H1 (cell line): Measurements from ENCODE around the gene P2RY14. TPM values are rescaled to one million over a fixed set of nuclear protein-coding genes. Genes with fewer than 3 reads are reported as not detected.

Source experiments
- CTCF ChIA-PET: fragments of 300-600 bp; sonication (Branson Sonifier 250); formaldehyde crosslinking; loops from one replicate; lab custom pipeline; 2021; ENCODE audit not compliant: partially characterized antibody; lab: Charles Lee
- POLR2A ChIA-PET: fragments of 300-600 bp; sonication (Branson Sonifier 250); formaldehyde crosslinking; loops from one replicate; lab custom pipeline; 2021; ENCODE audit warnings: inconsistent platforms; ENCODE audit not compliant: partially characterized antibody; lab: Charles Lee
- DNase-seq, 2 experiments: peaks; one replicate each; pipeline versions ENCODE4 v3.0.0 to v3.0.0-alpha.2; 2010 to 2022; ENCODE audit warnings: low spot score in 2 of 2, low read depth in 1 of 2, mixed read lengths in 1 of 2
- FAIRE-seq: peaks from 2 replicates; lab custom pipeline; 2011; peaks lifted over from hg19 to GRCh38; lab: Jason Lieb, UNC
- H2AFZ ChIP-seq: 2 replicates; pipeline ENCODE4 v1.8.1; 2012; ENCODE audit warnings: low read length, inconsistent platforms
- H2AK5ac ChIP-seq: 2 replicates; pipeline ENCODE4 v1.6.1; 2013; ENCODE audit warnings: low read depth, low read length
- H2BK120ac ChIP-seq: replicated peaks from 2 replicates; pipeline ENCODE3; 2013; ENCODE audit warnings: low read depth, low read length, inconsistent platforms
- H2BK12ac ChIP-seq: 2 replicates; pipeline ENCODE4 v1.6.1; 2013; ENCODE audit warnings: low read depth, low read length
- H2BK15ac ChIP-seq: 2 replicates; pipeline ENCODE4 v1.6.1; 2013; ENCODE audit warnings: low read length
- H2BK20ac ChIP-seq: 2 replicates; pipeline ENCODE4 v1.6.1; 2013; ENCODE audit warnings: low read length
- H2BK5ac ChIP-seq: 2 replicates; pipeline ENCODE4 v1.6.1; 2013; ENCODE audit warnings: low read depth, low read length
- H3K14ac ChIP-seq: 2 replicates; pipeline ENCODE4 v1.6.1; 2013; ENCODE audit warnings: inconsistent platforms; ENCODE audit not compliant: insufficient read length
- H3K18ac ChIP-seq: 2 replicates; pipeline ENCODE4 v1.6.1; 2013; ENCODE audit warnings: low read length; ENCODE audit errors: extremely low read depth
- H3K23ac ChIP-seq: 2 replicates; pipeline ENCODE4 v1.6.1; 2013; ENCODE audit warnings: inconsistent platforms; ENCODE audit not compliant: insufficient read length
- H3K23me2 ChIP-seq: 2 replicates; pipeline ENCODE4 v1.6.1; 2013; ENCODE audit warnings: low read depth, low read length
- H3K27ac ChIP-seq: 2 replicates; pipeline ENCODE4 v1.6.1; 2011; ENCODE audit warnings: low read depth, low read length, inconsistent platforms
- H3K27me3 ChIP-seq, 4 experiments: replicated peaks in 1 of 4; 1 replicate in 1 of 4; 2 replicates in 3 of 4; pipeline versions ENCODE4 v1.6.1 to v1.8.1; 2011 to 2013; ENCODE audit warnings: low read length in 3 of 4, mild to moderate bottlenecking in 3 of 4, inconsistent platforms in 2 of 4, mixed read lengths in 2 of 4, moderate library complexity in 1 of 4; ENCODE audit not compliant: control insufficient read depth in 3 of 4, insufficient read depth in 3 of 4; ENCODE audit errors: extremely low read depth in 1 of 4
- H3K36me3 ChIP-seq, 4 experiments: 2 replicates each; pipeline versions ENCODE4 v1.6.1 to v1.8.1; 2011 to 2013; ENCODE audit warnings: mild to moderate bottlenecking in 4 of 4, low read length in 3 of 4, moderate library complexity in 2 of 4, control low read depth in 1 of 4, inconsistent platforms in 1 of 4; ENCODE audit not compliant: insufficient read depth in 4 of 4, control insufficient read depth in 2 of 4
- H3K4ac ChIP-seq: replicated peaks from 2 replicates; pipeline ENCODE3; 2013; ENCODE audit warnings: low read length, low read depth, mixed read lengths, inconsistent platforms; ENCODE audit not compliant: insufficient read length
- H3K4me1 ChIP-seq, 4 experiments: replicated peaks in 1 of 4; 1 replicate in 1 of 4; 2 replicates in 3 of 4; pipeline versions ENCODE4 v1.6.1 to v1.8.1; 2011 to 2013; ENCODE audit warnings: low read length in 3 of 4, inconsistent platforms in 2 of 4, mixed read lengths in 1 of 4; ENCODE audit not compliant: insufficient read depth in 4 of 4, control insufficient read depth in 3 of 4
- H3K4me2 ChIP-seq, 2 experiments: 2 replicates each; pipeline versions ENCODE4 v1.6.1 to v1.8.1; 2011 to 2013; ENCODE audit warnings: low read depth in 2 of 2, low read length in 2 of 2, control low read depth in 1 of 2, inconsistent platforms in 1 of 2, mild to moderate bottlenecking in 1 of 2; ENCODE audit not compliant: insufficient read depth in 1 of 2
- H3K4me3 ChIP-seq, 4 experiments: fragments of 200-600, 300-600 bp in 1 of 4; sonication (generic), shearing (Covaris generic), sonication (Bioruptor Twin) in 1 of 4; 2 replicates each; pipeline versions ENCODE4 v1.5.1 to v1.8.1; 2011 to 2016; ENCODE audit warnings: low read length in 4 of 4, low read depth in 3 of 4, control low read depth in 2 of 4, inconsistent platforms in 2 of 4, mild to moderate bottlenecking in 2 of 4, mixed read lengths in 1 of 4, moderate library complexity in 1 of 4; ENCODE audit not compliant: insufficient read depth in 2 of 4; ENCODE audit errors: extremely low read depth in 1 of 4
- H3K56ac ChIP-seq: replicated peaks from 2 replicates; pipeline ENCODE3; 2013; ENCODE audit warnings: low read depth, mild to moderate bottlenecking, mixed read lengths, low read length, inconsistent platforms; ENCODE audit not compliant: insufficient read length
- H3K79me1 ChIP-seq: 2 replicates; pipeline ENCODE4 v1.6.1; 2013; ENCODE audit warnings: low read depth, low read length, control low read depth
- H3K79me2 ChIP-seq, 2 experiments: 2 replicates each; pipeline versions ENCODE4 v1.6.1 to v1.8.1; 2012 to 2013; ENCODE audit warnings: low read length in 2 of 2, mild to moderate bottlenecking in 2 of 2, inconsistent platforms in 1 of 2; ENCODE audit not compliant: insufficient read depth in 2 of 2, control insufficient read depth in 1 of 2
- H3K9ac ChIP-seq, 4 experiments: replicated peaks in 1 of 4; 1 replicate in 1 of 4; 2 replicates in 3 of 4; pipeline versions ENCODE4 v1.6.1 to v1.8.1; 2011 to 2013; ENCODE audit warnings: low read depth in 3 of 4, low read length in 3 of 4, control low read depth in 2 of 4, mild to moderate bottlenecking in 2 of 4, moderate library complexity in 2 of 4, inconsistent platforms in 1 of 4; ENCODE audit errors: extremely low read depth in 1 of 4
- H3K9me3 ChIP-seq, 2 experiments: 2 replicates each; pipeline versions ENCODE4 v1.6.1 to v1.8.1; 2012 to 2013; ENCODE audit warnings: mild to moderate bottlenecking in 2 of 2, moderate library complexity in 2 of 2, control low read depth in 1 of 2, inconsistent platforms in 1 of 2, low read depth in 1 of 2, low read length in 1 of 2, mixed read lengths in 1 of 2; ENCODE audit not compliant: insufficient read depth in 2 of 2
- H4K20me1 ChIP-seq, 2 experiments: replicated peaks in 1 of 2; 2 replicates each; pipeline versions ENCODE3 to v1.8.1; 2011 to 2013; ENCODE audit warnings: inconsistent platforms in 2 of 2, low read length in 2 of 2, mild to moderate bottlenecking in 1 of 2; ENCODE audit not compliant: insufficient read depth in 2 of 2, control insufficient read depth in 1 of 2
- H4K5ac ChIP-seq: 2 replicates; pipeline ENCODE4 v1.6.1; 2013; ENCODE audit warnings: low read length, low read depth, mixed read lengths, inconsistent platforms; ENCODE audit not compliant: insufficient read length
- H4K8ac ChIP-seq: 2 replicates; pipeline ENCODE4 v1.8.0; 2013; ENCODE audit warnings: mild to moderate bottlenecking, moderate library complexity, low read length, inconsistent platforms; ENCODE audit not compliant: insufficient read depth; ENCODE audit errors: extremely low read depth
- H4K91ac ChIP-seq: replicated peaks from 2 replicates; pipeline ENCODE3; 2013; ENCODE audit warnings: low read length, mixed read lengths, inconsistent platforms; ENCODE audit not compliant: insufficient read length
- BACH1 ChIP-seq: IDR thresholded peaks from 2 replicates; pipeline ENCODE4 v1.6.1; 2012; ENCODE audit warnings: low read length, improper control_type of control experiment
- BRCA1 ChIP-seq: IDR thresholded peaks from 2 replicates; pipeline ENCODE4 v1.6.1; 2012; ENCODE audit warnings: low read depth, low read length, improper control_type of control experiment
- CREB1 ChIP-seq: IDR thresholded peaks from 2 replicates; pipeline ENCODE4 v1.6.1; 2012; ENCODE audit warnings: inconsistent platforms
- EGR1 ChIP-seq: IDR thresholded peaks from 2 replicates; pipeline ENCODE4 v1.6.1; 2011; ENCODE audit warnings: low read depth, low read length, borderline replicate concordance
- EP300 ChIP-seq, 2 experiments: IDR thresholded peaks; 1 replicate in 1 of 2; 2 replicates in 1 of 2; pipeline ENCODE4 v1.6.1; 2011 to 2012; ENCODE audit warnings: low read depth in 2 of 2, low read length in 2 of 2, mild to moderate bottlenecking in 2 of 2, borderline replicate concordance in 1 of 2, inconsistent platforms in 1 of 2, moderate library complexity in 1 of 2
- SIX5 ChIP-seq: IDR thresholded peaks from 2 replicates; pipeline ENCODE4 v1.6.1; 2011; ENCODE audit warnings: mild to moderate bottlenecking, low read depth, low read length
- SP1 ChIP-seq: IDR thresholded peaks from 2 replicates; pipeline ENCODE4 v1.6.1; 2011; ENCODE audit warnings: low read depth, low read length
- SP2 ChIP-seq: IDR thresholded peaks from 2 replicates; pipeline ENCODE4 v1.6.1; 2012; ENCODE audit warnings: mild to moderate bottlenecking, low read length, inconsistent platforms
- SP4 ChIP-seq: IDR thresholded peaks from 2 replicates; pipeline ENCODE4 v1.6.1; 2012; ENCODE audit warnings: low read length, inconsistent platforms
- SRF ChIP-seq: IDR thresholded peaks from 2 replicates; pipeline ENCODE4 v1.6.1; 2011; ENCODE audit warnings: mild to moderate bottlenecking, low read depth, low read length, moderate library complexity
- TCF12 ChIP-seq: IDR thresholded peaks from 2 replicates; pipeline ENCODE4 v1.6.1; 2011; ENCODE audit warnings: low read depth, mild to moderate bottlenecking, low read length
- YY1 ChIP-seq: IDR thresholded peaks from 2 replicates; pipeline ENCODE4 v1.6.1; 2011; ENCODE audit warnings: low read depth, mild to moderate bottlenecking, low read length
- WGBS, 2 experiments: shearing (Covaris generic) in 1 of 2; methylation state at CpG; one replicate each; pipeline versions ENCODE4 v1.1.6 to v1.1.7; 2013 to 2015; ENCODE audit warnings: low lambda C conversion rate in 2 of 2, mixed read lengths in 2 of 2, inconsistent platforms in 1 of 2, low coverage in 1 of 2, missing lambda C conversion rate in 1 of 2; ENCODE audit not compliant: insufficient replicate concordance in 2 of 2, insufficient coverage in 1 of 2, insufficient read length in 1 of 2; ENCODE audit errors: extremely low coverage in 1 of 2, missing lambda C conversion rate in 1 of 2; 5-methylcytosine and 5-hydroxymethylcytosine counted together
- polyA plus RNA-seq, 7 experiments: library from polyadenylated mRNA; depleted of rRNA in 3 of 7; stranded (reverse) in 5 of 7; unstranded in 2 of 7; fragments of >200 nt in 5 of 7; fragments of 200-250 nt in 2 of 7; gene quantifications; 1 replicate in 5 of 7; 2 replicates in 1 of 7; 4 replicates in 1 of 7; pipeline versions ENCODE4 v1.2.1 to v1.2.3, GENCODE V29; 2011 to 2013; ENCODE audit warnings: missing spikeins in 2 of 7, mixed read lengths in 2 of 7
- total RNA-seq: library from RNA; stranded (reverse); fragmentation: NEBNext Ultra II Directional; extraction: Animal tissue kit (Norgen Biotek cat#: 25700); gene quantifications from 2 replicates; pipeline ENCODE4 v1.2.1, GENCODE V29; 2021
- TF ChIP-seq, protein P1 (sequence below): IDR thresholded peaks from 2 replicates; pipeline ENCODE4 v1.6.1; 2012; ENCODE audit warnings: low read length, inconsistent platforms
- TF ChIP-seq, protein P2 (sequence below): IDR thresholded peaks from 2 replicates; pipeline ENCODE4 v1.6.1; 2011; ENCODE audit warnings: low read depth, mild to moderate bottlenecking, low read length; ENCODE audit not compliant: insufficient read depth

The P2RY14 gene
- total and polyA plus RNA-seq, 2 of the 8 experiments (the other 6 are each of a cell fraction or from before 2014, with no cell fraction given) = not detected

DNA sequence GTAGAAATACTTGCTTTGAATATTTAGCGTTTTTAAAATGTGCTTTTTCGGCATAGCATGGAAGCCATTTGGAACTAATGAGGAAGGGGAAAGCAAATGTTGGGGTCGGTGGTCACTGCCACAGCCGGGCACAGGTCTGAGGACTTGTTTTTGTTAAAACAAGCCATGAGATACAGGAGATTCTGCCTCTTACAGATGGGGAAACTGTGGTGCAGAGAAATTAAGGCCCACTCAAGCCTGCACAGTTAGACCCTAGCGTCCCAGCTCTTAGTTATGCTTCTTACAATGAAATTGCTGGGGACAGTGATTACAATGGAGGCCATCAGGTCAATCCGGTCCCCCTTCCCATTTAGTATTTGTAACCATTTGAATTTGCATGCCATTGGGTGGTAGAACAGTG lies 72.9 kb downstream of the P2RY14 start:
- no peaks in the 10 kb centered on the region for H4K20me1 ChIP-seq
- H3K4me3 ChIP-seq = no peak overlapping the region
- no peak overlapping the region for H4K8ac ChIP-seq
- no peak overlapping the region for H3K4ac ChIP-seq
- H3K56ac ChIP-seq = no peak overlapping the region
- no peaks in the 10 kb centered on the region for H3K79me1 ChIP-seq
- no peak overlapping the region for H3K9ac ChIP-seq
- H2BK5ac ChIP-seq = no peak overlapping the region
- H3K4me2 ChIP-seq = no peak overlapping the region
- no peak overlapping the region for H3K23ac ChIP-seq
- H3K9me3 ChIP-seq = no peaks in the 10 kb centered on the region
- no peaks in the 10 kb centered on the region for H3K79me2 ChIP-seq
- no peak overlapping the region for H2AFZ ChIP-seq
- no peak overlapping the region for H3K27ac ChIP-seq
- no peaks in the 10 kb centered on the region for H3K23me2 ChIP-seq
- FAIRE-seq (no peak), DNase-seq (no peak)
- H3K4me1 ChIP-seq = no peaks in the 10 kb centered on the region
- H2BK20ac ChIP-seq = no peak overlapping the region
- WGBS, 2 experiments = 86% methylated on average over 6 of the region's 6 CpGs; no CpG with 5 or more reads in 1 of the 2 experiments
- no peak overlapping the region for H4K5ac ChIP-seq
- no peak overlapping the region for H2BK12ac ChIP-seq
- H3K14ac ChIP-seq = no peak overlapping the region
- CTCF ChIA-PET = interaction anchor here (0.7 kb wide), 2 partner anchors 12 to 38 kb away, joined by 3 read pairs; no protein-coding TSS in a partner anchor
- no peak overlapping the region for H3K18ac ChIP-seq
- H3K36me3 ChIP-seq = no peaks in the 10 kb centered on the region
- H2BK120ac ChIP-seq = no peak overlapping the region
- no peaks in the 10 kb centered on the region for H3K27me3 ChIP-seq
- H2BK15ac ChIP-seq = no peak overlapping the region
- no peak overlapping the region for H2AK5ac ChIP-seq
- POLR2A ChIA-PET = no interaction called here
- no peak overlapping the region for H4K91ac ChIP-seq
- TF ChIP-seq TCF12 (no peak), EGR1 (no peak), BACH1 (no peak), SP4 (no peak), SP2 (no peak), SP1 (no peak), BRCA1 (no peak), SIX5 (no peak), EP300 (IDR thresholded peaks at IDR 0.05; ENCODE audit: borderline replicate concordance in 1 of 2, low read depth in 2 of 2, low read length in 2 of 2) (no peak), YY1 (no peak), CREB1 (no peak), SRF (no peak)
- TF ChIP-seq, protein P1, sequence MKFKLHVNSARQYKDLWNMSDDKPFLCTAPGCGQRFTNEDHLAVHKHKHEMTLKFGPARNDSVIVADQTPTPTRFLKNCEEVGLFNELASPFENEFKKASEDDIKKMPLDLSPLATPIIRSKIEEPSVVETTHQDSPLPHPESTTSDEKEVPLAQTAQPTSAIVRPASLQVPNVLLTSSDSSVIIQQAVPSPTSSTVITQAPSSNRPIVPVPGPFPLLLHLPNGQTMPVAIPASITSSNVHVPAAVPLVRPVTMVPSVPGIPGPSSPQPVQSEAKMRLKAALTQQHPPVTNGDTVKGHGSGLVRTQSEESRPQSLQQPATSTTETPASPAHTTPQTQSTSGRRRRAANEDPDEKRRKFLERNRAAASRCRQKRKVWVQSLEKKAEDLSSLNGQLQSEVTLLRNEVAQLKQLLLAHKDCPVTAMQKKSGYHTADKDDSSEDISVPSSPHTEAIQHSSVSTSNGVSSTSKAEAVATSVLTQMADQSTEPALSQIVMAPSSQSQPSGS = no peak
- TF ChIP-seq, protein P2, sequence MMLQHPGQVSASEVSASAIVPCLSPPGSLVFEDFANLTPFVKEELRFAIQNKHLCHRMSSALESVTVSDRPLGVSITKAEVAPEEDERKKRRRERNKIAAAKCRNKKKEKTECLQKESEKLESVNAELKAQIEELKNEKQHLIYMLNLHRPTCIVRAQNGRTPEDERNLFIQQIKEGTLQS = no peak
